Activated T-cell treated with anti-CD3 and anti-CD28 coated beads for 4 hours (primary cell): ENCODE results near the gene ASB15.

Experiments
- DNase-seq: peaks from one replicate; pipeline ENCODE4 v3.0.0-alpha.2; 2020

The ASB15 gene

DNA sequence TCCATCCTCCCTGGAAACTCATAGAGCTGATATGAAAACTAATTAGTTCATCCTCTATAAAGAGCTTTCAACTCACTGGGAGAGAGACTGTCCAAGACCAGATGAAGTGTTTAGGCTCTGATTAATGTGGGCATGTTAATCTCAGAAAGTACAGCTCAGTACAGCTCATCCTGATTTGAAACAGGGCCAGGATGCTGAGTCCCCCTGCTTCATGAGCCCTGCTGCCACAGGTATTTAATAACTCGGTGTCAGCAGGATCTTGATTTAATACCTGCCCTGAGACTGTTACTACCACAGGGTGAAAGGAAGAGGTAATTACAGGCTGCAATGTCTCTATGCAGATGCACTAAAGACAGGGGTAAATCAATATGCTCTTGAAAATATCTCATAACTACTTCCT, 64.9 kb downstream of the ASB15 start:
- no peak for DNase-seq

- DNase-seq: no peak
Observed at GRCh38 chr7:123669485-123669884, 67.9 kb downstream of the ASB15 start.

DNA sequence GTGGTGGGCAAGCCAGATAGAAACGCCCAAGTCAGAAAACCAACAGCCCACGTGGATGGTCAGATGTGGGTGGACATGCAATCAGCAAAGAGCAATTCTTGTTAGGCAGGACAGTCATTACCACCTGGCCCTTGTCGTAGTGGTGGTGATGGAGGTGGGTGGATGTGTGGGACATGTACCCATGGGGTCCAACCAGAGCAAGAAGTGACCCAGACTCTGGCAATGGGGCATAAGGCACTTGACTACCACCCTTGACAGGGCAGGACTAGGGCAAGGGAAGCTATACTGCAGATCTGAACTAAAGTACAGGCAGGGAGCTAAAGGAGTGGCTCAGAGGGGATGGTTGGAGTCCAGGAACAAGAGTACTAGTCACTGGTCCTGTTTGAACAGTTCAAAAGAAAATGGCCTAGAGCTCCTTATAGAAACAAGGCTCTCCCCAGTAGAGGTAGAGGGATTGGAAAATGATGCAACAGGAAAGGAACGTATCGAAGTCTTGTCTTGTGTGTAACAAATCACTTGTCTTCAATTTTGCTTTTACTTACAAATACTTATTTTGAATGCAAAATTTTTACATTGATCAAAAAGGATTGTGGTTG, 71.6 kb downstream of the ASB15 start:
- no peak for DNase-seq

GRCh38 chr7:123673752-123674398, 72.3 kb downstream of the ASB15 start:
- DNase-seq: no peak

- DNase-seq: no peak
Observed at GRCh38 chr7:123674399-123675180, 73.0 kb downstream of the ASB15 start.

- no peak for DNase-seq
Observed at GRCh38 chr7:123675181-123675473, 73.5 kb downstream of the ASB15 start.

DNA sequence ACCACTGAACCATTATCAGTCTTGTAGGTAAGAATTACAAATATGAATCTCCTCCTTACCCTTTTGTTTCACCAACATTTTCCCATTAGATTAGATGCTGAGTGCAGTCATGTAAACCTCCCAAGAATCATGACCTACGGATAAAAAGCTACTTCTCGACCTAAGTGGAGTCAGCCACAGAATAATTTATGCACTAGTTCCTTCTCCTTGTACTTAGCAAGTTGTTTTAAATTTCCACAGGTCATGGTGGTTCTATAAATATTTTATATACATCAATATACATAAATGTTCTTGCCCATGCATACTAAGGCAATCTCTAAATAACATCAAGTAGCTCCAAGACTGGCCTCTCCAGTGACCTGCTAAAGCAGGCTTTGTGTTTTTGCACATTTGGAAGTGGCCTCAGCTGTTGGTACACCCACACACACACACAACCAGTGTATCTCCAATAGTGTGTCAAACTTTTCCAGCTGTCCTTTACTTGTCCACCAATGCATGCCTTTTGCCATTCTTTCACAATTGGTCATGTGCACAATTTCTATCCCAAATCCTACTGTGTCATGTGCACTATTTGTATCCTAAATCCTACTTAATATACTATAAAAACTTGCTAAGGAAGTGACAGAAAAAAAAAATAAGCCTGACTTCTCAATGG, 75.6 kb downstream of the ASB15 start:
- DNase-seq: no peak

DNA sequence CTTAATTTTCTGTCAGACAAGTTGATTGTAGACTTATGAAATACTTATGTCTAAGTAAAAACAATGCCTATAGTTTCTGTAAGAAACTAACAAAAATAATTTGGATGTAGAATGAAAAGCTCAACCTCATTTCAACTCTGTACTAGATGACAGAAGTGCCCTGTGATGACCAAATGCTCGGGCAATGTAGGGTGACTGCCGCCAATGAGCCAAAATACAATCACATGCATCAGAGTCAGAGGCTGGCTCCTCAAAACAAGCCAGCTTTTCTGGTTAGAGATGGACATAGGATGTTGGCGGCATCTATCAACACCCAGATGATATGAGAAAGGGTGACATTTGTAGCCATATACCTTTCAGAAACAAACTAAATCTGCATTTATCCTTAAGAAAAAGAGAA, 78.0 kb downstream of the ASB15 start:
- no peak for DNase-seq

DNA sequence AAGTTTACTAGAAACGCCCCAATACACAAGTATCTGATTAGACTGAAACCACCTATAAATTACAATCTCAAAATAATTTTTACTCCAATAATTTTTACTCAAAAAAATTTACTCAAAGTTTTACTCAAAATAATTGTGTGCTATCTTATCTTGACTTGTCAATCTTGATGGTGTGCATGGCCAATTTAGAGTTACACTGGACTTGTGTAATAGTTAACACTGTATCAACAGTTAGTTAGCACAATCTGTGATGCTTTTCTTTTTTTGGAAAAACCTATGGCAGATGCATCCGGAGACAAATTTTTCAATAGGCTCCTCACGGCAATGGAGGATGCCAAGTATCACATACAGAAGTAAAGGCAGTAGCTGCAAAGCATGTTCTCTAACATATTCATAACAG, 79.0 kb downstream of the ASB15 start:
- DNase-seq: no peak

DNA sequence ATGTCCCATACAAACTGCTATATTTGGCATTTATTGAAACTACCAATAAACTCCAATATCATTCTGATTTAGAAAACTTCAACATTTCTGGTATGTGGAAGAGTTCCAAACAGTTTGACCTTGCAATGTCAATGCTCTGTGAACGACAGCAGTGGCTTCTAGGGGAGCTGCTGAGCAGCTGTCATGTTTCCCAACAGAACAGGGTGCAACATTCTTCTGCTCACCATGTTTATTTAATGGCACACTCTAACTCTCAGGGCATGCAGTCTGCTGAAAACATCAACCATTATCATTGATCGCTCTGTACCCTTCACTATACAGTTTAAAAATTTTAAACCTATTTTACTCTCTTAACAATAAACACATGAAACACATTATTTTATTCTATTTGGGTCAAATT, 79.9 kb downstream of the ASB15 start:
- no peak for DNase-seq

DNA sequence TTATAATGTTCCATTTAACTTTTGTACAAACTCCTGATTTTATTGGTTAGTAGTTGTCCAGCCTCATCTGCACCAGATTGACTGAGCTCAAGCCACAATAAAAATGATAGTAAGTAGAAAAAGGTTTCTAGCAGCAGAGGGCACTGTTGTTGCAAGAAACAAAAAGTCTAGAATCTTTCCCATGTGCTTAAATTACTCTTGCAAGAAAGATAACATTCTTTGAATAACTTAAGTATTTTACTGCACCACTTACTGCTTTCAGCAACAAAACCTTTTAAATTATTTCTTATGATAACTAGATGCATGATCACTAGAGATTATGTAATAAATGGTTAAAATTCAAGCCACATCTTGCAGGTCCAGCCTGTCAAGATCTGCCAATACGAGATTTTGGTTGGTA, 81.1 kb downstream of the ASB15 start:
- DNase-seq: no peak

DNA sequence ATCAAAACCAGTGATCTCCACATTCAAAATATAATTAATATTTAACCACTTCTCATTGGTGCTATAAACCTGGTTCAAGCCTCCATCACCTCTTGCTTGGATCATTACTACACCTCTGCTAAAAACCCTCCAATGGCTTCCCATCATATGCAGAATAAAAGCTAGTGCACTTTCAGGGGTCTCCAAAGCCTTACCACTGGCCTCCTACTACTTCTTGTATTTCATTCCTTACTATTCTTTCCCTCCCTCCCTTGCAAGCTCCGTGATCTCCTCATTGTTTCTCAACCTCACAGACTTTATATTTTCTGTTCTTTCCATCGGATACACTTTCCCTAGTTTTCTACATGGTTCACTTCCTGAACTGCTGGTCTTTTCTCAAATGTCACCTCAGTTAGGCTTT, 85.5 kb downstream of the ASB15 start:
- no peak for DNase-seq

DNA sequence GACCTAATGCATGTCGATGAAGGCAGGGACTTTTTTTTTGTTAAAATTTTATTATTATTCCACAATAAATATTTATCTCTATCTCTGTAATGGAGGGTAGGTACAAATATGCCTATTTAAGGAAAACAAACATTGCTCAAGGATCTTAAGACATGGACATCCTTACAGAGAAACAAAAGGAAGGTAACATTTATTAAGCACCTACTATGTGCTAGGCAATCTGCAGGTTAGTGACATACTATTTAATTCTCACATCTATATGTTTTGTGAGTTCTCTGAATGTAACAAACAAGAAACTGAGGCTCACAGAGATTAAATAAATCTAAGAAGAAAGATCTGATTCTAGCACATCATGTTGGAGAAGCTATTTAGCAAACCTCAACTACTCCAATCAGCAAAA, 86.1 kb downstream of the ASB15 start:
- no peak for DNase-seq
